CD14-positive monocyte (primary cell): ENCODE measurements around the gene FNIP2. TPM values are rescaled to one million over a fixed set of nuclear protein-coding genes. Genes with fewer than 3 reads are reported as not detected.

Experiments used
- DNase-seq, 3 donors: peaks; one replicate each; pipeline ENCODE4 v3.0.0-alpha.2; 2011 to 2022
- H2AFZ ChIP-seq: 2 replicates; pipeline ENCODE4 v1.6.0; 2012; ENCODE audit warnings: mild to moderate bottlenecking, low read depth, low read length, inconsistent platforms; ENCODE audit not compliant: insufficient read depth, poor library complexity, severe bottlenecking
- H3K27ac ChIP-seq, 2 donors: 1 replicate in 1 of 2; 2 replicates in 1 of 2; pipeline ENCODE4 v1.5.1; 2012 to 2013; ENCODE audit warnings: low read length in 2 of 2, control low read depth in 1 of 2, inconsistent platforms in 1 of 2, low read depth in 1 of 2, mild to moderate bottlenecking in 1 of 2
- H3K27me3 ChIP-seq, 2 donors: one replicate each; pipeline versions ENCODE4 v1.6.0 to v1.6.1; 2011 to 2013; ENCODE audit warnings: low read length in 2 of 2; ENCODE audit not compliant: control insufficient read depth in 2 of 2, insufficient read depth in 2 of 2
- H3K36me3 ChIP-seq, 2 donors: replicated peaks in 1 of 2; 1 replicate in 1 of 2; 2 replicates in 1 of 2; pipeline versions ENCODE4 v1.5.1 to v1.6.1; 2012 to 2013; ENCODE audit warnings: low read length in 2 of 2, control low read depth in 1 of 2, inconsistent platforms in 1 of 2, mild to moderate bottlenecking in 1 of 2; ENCODE audit not compliant: insufficient read depth in 2 of 2, control insufficient read depth in 1 of 2
- H3K4me1 ChIP-seq, 2 donors: 1 replicate in 1 of 2; 2 replicates in 1 of 2; pipeline versions ENCODE4 v1.5.1 to v1.6.1; 2012 to 2013; ENCODE audit warnings: low read length in 2 of 2, control low read depth in 1 of 2, inconsistent platforms in 1 of 2, mild to moderate bottlenecking in 1 of 2, moderate library complexity in 1 of 2; ENCODE audit not compliant: insufficient read depth in 2 of 2, control insufficient read depth in 1 of 2
- H3K4me2 ChIP-seq: replicated peaks from 2 replicates; pipeline ENCODE3; 2012; ENCODE audit warnings: low read length, moderate library complexity, mild to moderate bottlenecking; ENCODE audit not compliant: poor library complexity, severe bottlenecking; ENCODE audit errors: extremely low read depth
- H3K4me3 ChIP-seq, 3 experiments: fragments of 200-600 bp in 1 of 3; sonication (generic) in 1 of 3; replicated peaks in 1 of 3; 1 replicate in 2 of 3; 2 replicates in 1 of 3; pipeline ENCODE4 v1.5.1; 2011 to 2013; ENCODE audit warnings: low read length in 3 of 3, mild to moderate bottlenecking in 3 of 3, control low read depth in 2 of 3, low read depth in 2 of 3, inconsistent platforms in 1 of 3, moderate library complexity in 1 of 3
- H3K79me2 ChIP-seq: 2 replicates; pipeline ENCODE4 v1.6.0; 2012; ENCODE audit warnings: mild to moderate bottlenecking, control low read depth, inconsistent platforms, low read length, moderate library complexity; ENCODE audit not compliant: insufficient read depth
- H3K9ac ChIP-seq: 2 replicates; pipeline ENCODE4 v1.6.0; 2017; ENCODE audit warnings: low read length, mild to moderate bottlenecking; ENCODE audit not compliant: insufficient read depth, poor library complexity, severe bottlenecking
- H3K9me3 ChIP-seq, 2 donors: replicated peaks in 1 of 2; 1 replicate in 1 of 2; 2 replicates in 1 of 2; pipeline versions ENCODE4 v1.5.1 to v1.6.1; 2012 to 2013; ENCODE audit warnings: low read length in 2 of 2, control low read depth in 1 of 2; ENCODE audit not compliant: control insufficient read depth in 1 of 2, insufficient read depth in 1 of 2
- H4K20me1 ChIP-seq: 2 replicates; pipeline ENCODE4 v1.6.0; 2012; ENCODE audit warnings: mild to moderate bottlenecking, low read length, control low read depth, moderate library complexity; ENCODE audit not compliant: insufficient read depth
- H3K27ac Mint-ChIP-seq, 7 donors: one replicate each; pipeline ENCODE4 v1.8.0; 2020; ENCODE audit warnings: mild to moderate bottlenecking in 7 of 7, mixed read lengths in 7 of 7, moderate library complexity in 6 of 7, inconsistent platforms in 2 of 7
- H3K27me3 Mint-ChIP-seq, 3 donors: one replicate each; pipeline ENCODE4 v1.8.0; 2021 to 2022; ENCODE audit warnings: low read depth in 3 of 3, mild to moderate bottlenecking in 3 of 3, mixed read lengths in 3 of 3, moderate library complexity in 3 of 3, inconsistent platforms in 1 of 3
- H3K36me3 Mint-ChIP-seq, 2 donors: one replicate each; pipeline ENCODE4 v1.8.0; 2020; ENCODE audit warnings: mixed read lengths in 2 of 2, inconsistent platforms in 1 of 2, mild to moderate bottlenecking in 1 of 2
- H3K4me1 Mint-ChIP-seq: one replicate; pipeline ENCODE4 v1.8.0; 2020; ENCODE audit warnings: mild to moderate bottlenecking, mixed read lengths
- H3K4me3 Mint-ChIP-seq, 2 donors: one replicate each; pipeline ENCODE4 v1.8.0; 2020; ENCODE audit warnings: mild to moderate bottlenecking in 2 of 2, mixed read lengths in 2 of 2, moderate library complexity in 1 of 2
- H3K9me3 Mint-ChIP-seq, 7 donors: one replicate each; pipeline ENCODE4 v1.8.0; 2020 to 2022; ENCODE audit warnings: mixed read lengths in 7 of 7, mild to moderate bottlenecking in 6 of 7, moderate library complexity in 6 of 7, inconsistent platforms in 2 of 7
- WGBS: methylation state at CpG from one replicate; pipeline ENCODE4 v1.1.5; 2013; ENCODE audit warnings: missing lambda C conversion rate; ENCODE audit not compliant: insufficient coverage; 5-methylcytosine and 5-hydroxymethylcytosine counted together
- intact Hi-C, 2 donors: fragments of 100-400 bp; cut with micrococcal nuclease; formaldehyde crosslinking; loops; one replicate each; pipeline versions ENCODE4 v1.15.0 to v1.15.1; 2023
- polyA plus RNA-seq, 3 donors: library from polyadenylated mRNA; depleted of rRNA in 1 of 3; unstranded in 2 of 3; stranded (reverse) in 1 of 3; fragments of 300-500 nt in 2 of 3; fragments of >200 nt in 1 of 3; fragmentation: Illumina TruSeq in 2 of 3; gene quantifications; 1 replicate in 2 of 3; 2 replicates in 1 of 3; pipeline ENCODE4 v1.2.3, GENCODE V29; 2012 to 2021
- TF ChIP-seq, protein P1 (sequence below): fragments of 200-600 bp; IDR thresholded peaks from one replicate; pipeline ENCODE4 v1.8.0; 2022; ENCODE audit warnings: antibody characterized with exemption, mild to moderate bottlenecking

The FNIP2 gene
- polyA plus RNA-seq, 3 donors: 3.5 to 7.7 (median 5.7) TPM

DNA sequence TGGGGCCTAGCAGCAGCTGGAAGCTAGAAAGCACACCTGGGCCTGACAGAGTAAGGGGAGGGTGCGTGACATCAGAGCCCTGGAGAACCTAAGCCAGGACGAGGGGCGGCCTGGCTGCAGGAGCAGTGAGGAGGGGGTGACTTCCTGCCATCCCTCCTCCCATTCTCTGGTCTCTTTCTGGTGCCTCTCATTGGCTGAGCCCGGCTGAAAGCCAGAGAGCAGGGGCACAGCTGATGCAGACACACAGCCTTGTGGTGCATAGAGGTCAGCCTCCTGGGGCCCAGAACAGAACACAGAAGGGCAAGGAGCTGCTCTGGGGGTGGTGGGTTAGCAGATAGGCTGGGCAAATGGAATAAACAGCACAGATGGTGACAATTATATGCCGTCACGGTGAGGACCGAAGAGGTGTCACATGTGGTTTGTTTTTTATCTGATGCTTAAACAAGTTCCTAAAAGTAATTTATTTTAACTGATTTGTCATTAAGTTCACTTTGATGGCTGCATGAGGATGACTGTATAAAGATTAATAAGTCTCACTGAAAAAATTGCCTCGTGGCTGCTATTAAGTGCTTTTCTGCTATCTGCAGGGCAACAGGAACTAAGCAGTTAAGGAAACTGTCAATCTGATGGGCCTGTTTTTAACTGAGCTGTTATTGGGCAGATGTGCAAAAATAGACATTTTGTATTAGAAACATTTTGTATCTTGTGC, 102.0 kb downstream of the FNIP2 start:
- Histone ChIP-seq H3K79me2 (no peaks in the 10 kb centered on the region), H3K4me2 (no peak overlapping the region), H3K4me3 (no peak overlapping the region), H3K9ac (no peak overlapping the region), H3K4me1 (no peaks in the 10 kb centered on the region), H3K27ac (no peak overlapping the region), H3K27me3 (no peaks in the 10 kb centered on the region), H4K20me1 (no peaks in the 10 kb centered on the region), H2AFZ (no peak overlapping the region), H3K36me3 (peaks cover 48 to 87% of the 10 kb centered on the region in 2 donors), H3K9me3 (no peaks in the 10 kb centered on the region)
- intact Hi-C loops: no loop called here
- WGBS: 100% methylated on average over 1 of the region's 8 CpGs
- TF ChIP-seq, protein P1, sequence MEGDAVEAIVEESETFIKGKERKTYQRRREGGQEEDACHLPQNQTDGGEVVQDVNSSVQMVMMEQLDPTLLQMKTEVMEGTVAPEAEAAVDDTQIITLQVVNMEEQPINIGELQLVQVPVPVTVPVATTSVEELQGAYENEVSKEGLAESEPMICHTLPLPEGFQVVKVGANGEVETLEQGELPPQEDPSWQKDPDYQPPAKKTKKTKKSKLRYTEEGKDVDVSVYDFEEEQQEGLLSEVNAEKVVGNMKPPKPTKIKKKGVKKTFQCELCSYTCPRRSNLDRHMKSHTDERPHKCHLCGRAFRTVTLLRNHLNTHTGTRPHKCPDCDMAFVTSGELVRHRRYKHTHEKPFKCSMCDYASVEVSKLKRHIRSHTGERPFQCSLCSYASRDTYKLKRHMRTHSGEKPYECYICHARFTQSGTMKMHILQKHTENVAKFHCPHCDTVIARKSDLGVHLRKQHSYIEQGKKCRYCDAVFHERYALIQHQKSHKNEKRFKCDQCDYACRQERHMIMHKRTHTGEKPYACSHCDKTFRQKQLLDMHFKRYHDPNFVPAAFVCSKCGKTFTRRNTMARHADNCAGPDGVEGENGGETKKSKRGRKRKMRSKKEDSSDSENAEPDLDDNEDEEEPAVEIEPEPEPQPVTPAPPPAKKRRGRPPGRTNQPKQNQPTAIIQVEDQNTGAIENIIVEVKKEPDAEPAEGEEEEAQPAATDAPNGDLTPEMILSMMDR: no peak
- Mint-ChIP-seq H3K4me1 (peaks cover 2% of the 10 kb centered on the region), H3K27ac (peak overlapping the region in 5 of 7 donors; percentile 15 to 65 (median 52)), H3K4me3 (no peak overlapping the region), H3K27me3 (no peaks in the 10 kb centered on the region), H3K9me3 (no peaks in the 10 kb centered on the region), H3K36me3 (peaks cover 63 to 75% of the 10 kb centered on the region in 2 donors)
- no peak for DNase-seq

DNA sequence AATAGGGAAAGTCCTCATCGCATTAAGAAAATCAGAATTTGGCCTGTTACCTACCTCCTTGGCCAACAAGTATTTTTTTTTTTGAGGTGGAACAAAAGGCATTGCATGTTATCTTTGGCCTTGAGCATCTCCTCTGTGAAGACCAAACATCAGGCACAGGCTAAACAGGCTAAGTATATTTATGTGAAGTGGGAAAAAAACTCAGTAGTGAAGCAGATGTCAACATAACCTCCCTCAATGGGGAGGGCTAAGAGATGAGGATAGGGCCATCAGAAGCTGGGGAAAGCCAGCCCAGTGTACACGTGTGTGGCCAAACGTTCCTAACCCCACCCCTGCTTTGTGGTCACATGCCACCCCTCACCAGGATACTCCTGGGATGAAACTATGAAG, 102.5 kb downstream of the FNIP2 start:
- H3K4me2 ChIP-seq: no peak overlapping the region
- no peak overlapping the region for H3K9ac ChIP-seq
- intact Hi-C loops: no loop called here
- Mint-ChIP-seq H3K27ac (no peak overlapping the region), H3K4me3 (no peak overlapping the region), H3K9me3 (no peaks in the 10 kb centered on the region), H3K4me1 (peaks cover 2% of the 10 kb centered on the region), H3K36me3 (peaks cover 65 to 76% of the 10 kb centered on the region in 2 donors), H3K27me3 (no peaks in the 10 kb centered on the region)
- H3K79me2 ChIP-seq: no peaks in the 10 kb centered on the region
- no peak for DNase-seq
- TF ChIP-seq, protein P1: no peak
- H4K20me1 ChIP-seq: no peaks in the 10 kb centered on the region
- WGBS: 29% methylated on average over 1 of the region's 3 CpGs
- H3K4me3 ChIP-seq: no peak overlapping the region
- H3K27me3 ChIP-seq: no peaks in the 10 kb centered on the region
- no peaks in the 10 kb centered on the region for H3K4me1 ChIP-seq
- H3K9me3 ChIP-seq: no peaks in the 10 kb centered on the region
- no peak overlapping the region for H3K27ac ChIP-seq
- no peak overlapping the region for H2AFZ ChIP-seq
- H3K36me3 ChIP-seq: peaks cover 48 to 88% of the 10 kb centered on the region in 2 donors
